GM13977 (cell line): Measurements from ENCODE around the gene UBR4.

Source experiments
- DNase-seq: peaks from one replicate; pipeline ENCODE4 v3.0.0; 2012; ENCODE audit warnings: low spot score
- CTCF ChIP-seq: IDR thresholded peaks from 2 replicates; pipeline ENCODE4 v1.5.1; 2012; ENCODE audit warnings: mild to moderate bottlenecking, control low read depth; ENCODE audit not compliant: insufficient read depth; ENCODE audit errors: extremely low read depth, missing control alignments
- in situ Hi-C: fragments of 300-500 bp; cut with MboI; formaldehyde crosslinking; loops from one replicate; pipeline ENCODE4 v1.12.0; 2022; ENCODE audit warnings: low sequenced_read_pairs, low pct_unique_long_range_greater_than_20kb, mixed read lengths, inconsistent platforms; ENCODE audit not compliant: unreplicated experiment

UBR4 gene

DNA sequence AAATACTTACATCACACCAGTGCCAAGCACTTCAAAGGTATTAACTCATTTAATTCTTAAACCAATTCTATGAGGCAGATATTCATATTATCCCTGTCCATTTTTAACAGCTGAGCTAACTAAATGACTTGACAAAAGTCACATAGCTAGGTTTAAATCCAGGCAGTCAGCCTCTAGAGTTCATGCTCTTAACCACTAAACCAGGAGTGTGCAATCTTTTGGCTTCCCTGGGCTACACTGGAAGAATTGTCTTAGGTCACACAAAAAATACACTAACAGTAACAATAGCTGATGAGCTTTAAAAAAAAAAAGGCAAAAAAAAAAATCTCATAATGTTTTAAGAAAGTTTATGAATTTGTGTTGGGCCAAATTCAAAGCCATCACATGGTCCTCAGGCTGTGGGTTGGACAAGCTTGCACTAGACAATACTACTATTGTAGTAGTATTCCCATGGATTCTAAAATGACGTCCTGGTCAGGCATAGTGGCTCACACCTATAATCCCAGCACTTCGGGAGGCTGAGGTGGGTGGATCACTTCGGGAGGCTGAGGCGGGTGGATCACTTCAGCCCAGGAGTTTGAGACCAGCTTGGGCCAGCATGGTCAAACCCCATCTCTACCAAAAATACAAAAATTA is 10.0 kb downstream of the UBR4 start:
- in situ Hi-C loops, result no loop called here
- no peak for DNase-seq
- no peak for TF ChIP-seq CTCF

GRCh38 chr1:19199329-19199968 is 10.6 kb downstream of the UBR4 start:
- in situ Hi-C loops, result no loop called here
- DNase-seq, result no peak
- TF ChIP-seq CTCF, result no peak

- in situ Hi-C loops, result no loop called here
- DNase-seq, result no peak
- no peak for TF ChIP-seq CTCF
Measured at GRCh38 chr1:19198820-19199219, 11.2 kb downstream of the UBR4 start.

GRCh38 chr1:19197845-19198244 is 12.2 kb downstream of the UBR4 start:
- no peak for DNase-seq
- in situ Hi-C loops, result no loop called here
- no peak for TF ChIP-seq CTCF

DNA sequence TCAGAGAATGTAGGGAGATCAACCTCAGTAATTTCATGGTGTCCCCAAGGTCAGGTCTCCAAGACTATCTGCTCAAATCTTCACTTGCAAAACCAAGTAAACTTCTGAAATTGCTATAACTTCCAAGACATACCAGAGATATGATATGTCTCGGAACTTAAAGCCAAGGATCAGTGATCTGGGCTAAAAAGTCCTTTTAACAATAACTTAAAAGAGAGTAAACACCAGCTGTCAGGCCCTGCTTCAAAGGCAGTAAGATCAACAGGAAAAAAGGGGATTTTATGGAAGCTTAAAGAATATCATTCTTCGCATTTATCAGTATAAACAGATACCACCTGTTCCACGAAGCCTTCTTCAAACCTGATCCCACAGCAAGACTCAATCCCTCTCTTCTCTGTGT is 13.7 kb downstream of the UBR4 start:
- in situ Hi-C loops, result no loop called here
- DNase-seq, result no peak

DNA sequence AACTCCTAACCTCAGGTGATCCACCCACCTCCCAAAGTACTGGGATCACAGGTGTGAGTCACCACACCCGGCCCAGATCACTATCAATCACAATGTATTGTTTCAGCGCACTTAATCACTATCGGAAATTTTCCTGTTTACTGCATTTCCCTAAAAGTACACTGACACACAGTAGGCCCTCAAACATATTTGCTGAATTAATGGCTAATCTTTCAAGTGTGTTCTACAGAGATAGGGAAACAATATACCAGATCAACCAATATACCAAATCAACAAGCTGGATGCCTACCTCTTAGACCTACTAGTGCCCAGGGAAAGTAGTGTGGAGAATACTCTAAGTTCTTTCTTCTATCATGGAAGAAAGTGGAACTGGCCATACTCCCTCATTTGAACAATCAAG is 17.1 kb downstream of the UBR4 start:
- no peak for TF ChIP-seq CTCF
- DNase-seq, result no peak
- in situ Hi-C loops, result no loop called here

More for the DNA sequence above, 13.7 kb downstream of the UBR4 start:
- no peak for TF ChIP-seq CTCF

DNA sequence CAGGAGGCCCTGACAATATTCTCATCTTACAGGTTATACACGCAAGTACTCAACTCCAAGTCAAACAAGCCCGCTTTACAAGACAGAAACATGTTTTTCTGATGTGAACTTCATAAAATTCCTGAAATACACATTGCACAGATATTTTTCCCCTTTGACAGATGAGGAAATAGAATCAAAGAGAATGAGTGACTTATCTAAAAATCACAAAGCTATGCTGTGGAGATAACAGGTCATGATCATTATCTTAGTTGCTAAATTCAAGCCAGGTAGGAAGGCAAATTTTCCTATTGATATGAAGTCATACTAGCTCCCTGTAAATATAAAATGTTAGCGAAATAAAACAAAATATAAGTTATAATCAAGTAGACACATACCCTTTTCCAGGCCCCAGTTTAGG is 18.3 kb downstream of the UBR4 start:
- no peak for TF ChIP-seq CTCF
- DNase-seq, result no peak
- in situ Hi-C loops, result no loop called here
